GM21367 (cell line): ENCODE measurements around the gene MACROD1.
"Not testable (repeated sequence)": the region's sequence is repeated elsewhere in the genome, so short reads cannot be mapped to it uniquely, and the experiment has no call there.

Experiments
- ATAC-seq: cut with Tn5 transposase; IDR thresholded peaks from one replicate; pipeline ENCODE4 v1.9.1; 2021; ENCODE audit not compliant: unreplicated experiment

Gene MACROD1

GRCh38 chr11:64185693-64186491 is 20.0 kb upstream of the MACROD1 start, which contains the start of gene STIP1:
STIP1 (plus strand) TSS chr11:64186171; CDS start chr11:64186262, 91 bp downstream.
- ATAC-seq, result peak; percentile 82

- peak; percentile 7 for ATAC-seq
These were observed 19.3 kb upstream of the MACROD1 start for GRCh38 chr11:64185175-64185692.

- no peak for ATAC-seq
These were observed 18.0 kb upstream of the MACROD1 start for GRCh38 chr11:64183890-64184289.

GRCh38 chr11:64181506-64182411 is 15.8 kb upstream of the MACROD1 start:
- no peak for ATAC-seq

GRCh38 chr11:64180891-64181290 is 15.0 kb upstream of the MACROD1 start:
- no peak for ATAC-seq

GRCh38 chr11:64178951-64179639 is 13.2 kb upstream of the MACROD1 start:
- no peak for ATAC-seq

- ATAC-seq, result no peak
These were observed 12.3 kb upstream of the MACROD1 start for GRCh38 chr11:64178203-64178602.

GRCh38 chr11:64176751-64177150 is 10.8 kb upstream of the MACROD1 start:
- ATAC-seq, result no peak

DNA sequence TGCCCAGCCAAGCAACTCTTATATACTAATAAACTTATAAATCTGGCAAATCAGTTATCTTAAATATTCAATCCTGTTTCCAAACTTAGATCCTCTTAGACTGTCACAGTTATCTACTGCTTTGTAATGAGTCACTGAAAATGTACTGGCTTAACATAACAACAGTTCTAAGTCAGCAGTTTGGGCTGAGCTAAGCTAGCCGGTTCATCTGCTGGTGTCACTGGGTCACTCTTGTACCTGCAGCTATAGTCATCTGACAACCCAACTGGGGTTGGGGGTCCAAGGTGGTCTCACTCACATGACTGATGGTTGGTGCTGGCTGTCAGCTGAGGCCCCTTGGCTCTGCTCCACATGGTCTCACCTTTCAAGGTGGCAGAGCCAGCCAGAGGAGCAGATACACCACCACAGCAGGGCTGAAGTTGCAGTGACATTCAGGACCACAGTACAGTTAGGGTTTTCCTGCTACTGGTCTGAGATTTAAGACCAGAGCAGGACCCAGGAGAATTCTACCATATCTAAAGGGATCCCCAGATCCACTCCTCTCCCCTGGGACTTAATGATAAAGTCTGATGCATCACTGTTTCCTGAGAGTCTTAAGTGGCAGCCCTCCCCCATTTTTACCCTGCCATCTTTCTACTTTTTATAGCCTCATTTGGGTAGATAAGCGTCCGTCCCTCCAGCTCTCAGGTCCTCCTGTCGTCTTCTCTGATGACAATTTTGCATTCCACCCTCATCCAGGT is 7.9 kb upstream of the MACROD1 start:
- no peak for ATAC-seq

GRCh38 chr11:64170419-64170818 is 4.5 kb upstream of the MACROD1 start:
- ATAC-seq, result no peak

- ATAC-seq, result no peak
These were observed 452 bp downstream of the MACROD1 start for GRCh38 chr11:64165481-64165841.

DNA sequence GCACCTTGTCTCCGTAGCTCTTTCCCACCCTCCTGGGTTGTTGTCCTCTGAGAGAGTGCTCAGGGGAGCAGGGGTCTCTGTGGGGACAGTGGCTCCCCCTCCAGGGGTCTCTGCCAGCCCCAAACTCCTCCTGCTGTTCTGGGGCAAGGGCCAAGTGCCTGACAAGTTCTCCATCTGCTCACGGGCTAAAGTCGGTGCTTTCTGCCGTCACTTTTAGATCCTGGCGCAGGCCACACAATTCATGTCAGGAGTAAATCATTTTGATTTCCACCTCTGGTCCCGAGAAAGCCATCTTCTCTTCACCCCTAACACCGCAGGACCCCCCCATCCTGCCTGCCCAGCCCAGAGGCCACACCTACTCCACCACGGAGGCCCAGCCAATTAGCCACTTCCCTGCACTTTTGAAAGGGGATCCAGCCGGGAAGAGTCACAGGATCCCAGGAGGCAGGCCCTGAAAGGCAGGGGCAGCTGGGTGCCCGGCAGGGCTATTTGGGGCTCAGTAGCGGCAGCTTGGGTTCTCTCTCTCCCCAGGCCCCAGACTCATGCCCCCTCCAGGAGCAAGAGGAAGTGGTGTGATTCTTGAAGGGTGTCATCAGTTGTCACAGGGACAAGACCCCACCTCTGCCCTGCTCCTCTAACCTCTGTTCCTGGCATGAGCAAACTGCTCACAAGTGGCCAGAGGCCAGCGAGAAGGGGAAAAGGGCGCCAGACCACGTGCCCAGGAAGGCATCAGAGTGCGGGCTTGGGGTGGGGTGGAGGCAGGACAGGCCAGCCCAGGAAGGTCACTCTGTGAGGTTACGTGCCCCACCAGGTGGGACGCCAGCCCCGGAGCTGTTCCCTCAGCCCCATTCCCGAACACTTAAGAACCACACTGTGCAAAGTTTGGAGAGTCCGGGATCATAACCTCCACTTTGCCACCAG is 1.3 kb downstream of the MACROD1 start:
- ATAC-seq, result no peak

- no peak for ATAC-seq
These were observed 2.0 kb downstream of the MACROD1 start for GRCh38 chr11:64163951-64164350.

- ATAC-seq, result not testable (repeated sequence)
These were observed 3.1 kb downstream of the MACROD1 start for GRCh38 chr11:64162769-64163168.

- ATAC-seq, result no peak
These were observed 4.9 kb downstream of the MACROD1 start for GRCh38 chr11:64161037-64161436.

GRCh38 chr11:64157631-64158394 is 8.1 kb downstream of the MACROD1 start:
- ATAC-seq, result no peak

DNA sequence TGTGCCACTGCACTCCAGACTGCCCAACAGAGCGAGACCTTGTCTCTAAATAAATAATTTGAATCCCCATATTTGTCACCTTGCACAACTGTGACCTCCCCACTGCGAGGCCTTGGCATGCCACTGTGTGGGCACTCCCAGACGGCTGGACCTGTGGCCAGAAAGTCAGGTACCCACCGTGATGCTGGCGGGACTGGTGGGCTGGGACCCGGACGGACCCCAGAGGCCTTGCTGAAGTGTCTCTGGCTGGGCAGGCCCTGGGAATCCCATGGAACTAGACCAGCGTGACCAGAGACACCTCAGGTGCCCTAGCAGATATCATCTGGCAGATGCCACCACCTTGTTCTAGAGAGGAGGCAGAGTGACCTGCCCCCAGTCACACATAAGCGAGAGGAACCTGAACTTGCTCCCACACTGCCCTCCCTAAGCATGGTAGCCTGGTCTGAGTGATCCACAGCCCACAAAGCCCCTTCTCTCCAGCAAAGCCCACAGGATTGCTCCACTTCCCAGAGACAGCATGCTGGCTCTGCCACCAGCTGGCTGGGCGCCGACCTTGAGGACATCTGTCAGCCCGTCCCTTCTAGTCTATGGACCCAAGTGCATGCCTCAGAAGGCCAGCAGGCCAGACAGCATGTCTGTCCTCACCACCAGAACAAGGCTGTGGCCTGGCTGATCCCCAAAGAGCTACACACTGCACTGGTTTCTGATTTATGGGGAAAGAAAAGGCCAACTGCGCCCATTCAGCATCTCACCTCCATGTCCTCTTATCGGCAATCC is 9.5 kb downstream of the MACROD1 start:
- no peak for ATAC-seq

DNA sequence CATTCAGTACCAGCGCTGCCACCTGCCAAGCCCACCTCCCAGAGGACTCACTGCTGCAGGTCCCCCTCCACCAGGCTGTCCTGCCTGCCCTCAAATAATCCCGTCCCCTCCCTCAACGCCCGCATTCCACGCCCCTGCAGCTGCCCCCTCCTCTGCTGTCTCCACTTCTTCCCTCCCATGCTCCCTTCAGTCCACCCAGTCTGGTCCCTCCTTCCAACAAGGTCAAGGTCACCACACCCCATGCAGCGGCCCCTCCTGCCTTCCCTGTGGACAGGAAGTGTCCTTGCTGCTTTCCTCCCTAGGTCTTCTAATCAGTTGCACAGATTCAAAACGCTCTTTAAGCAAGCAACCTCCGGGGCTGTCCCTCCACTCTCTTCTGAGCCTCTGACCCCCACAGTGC is 12.1 kb downstream of the MACROD1 start:
- ATAC-seq, result no peak
